ENCODE measurements around the gene IQCH. TPM values are rescaled to one million over a fixed set of nuclear protein-coding genes. Genes with fewer than 3 reads are reported as not detected.

Gene IQCH
- total and polyA plus RNA-seq, 7 donors: 0.36 to 3.8 (median 1.4) TPM

- Histone ChIP-seq H3K4me3 (no peak overlapping the region), H3K4me1 (no peaks in the 10 kb centered on the region), H3K27ac (no peak overlapping the region), H3K36me3 (no peaks in the 10 kb centered on the region), H3K27me3 (no peaks in the 10 kb centered on the region), H3K9me3 (no peaks in the 10 kb centered on the region)
- intact Hi-C loops (cut with DNase I): no loop called here
- TF ChIP-seq CTCF (IDR thresholded peaks at IDR 0.05) (no peak), EP300 (IDR thresholded peaks at IDR 0.05) (no peak), POLR2A (IDR thresholded peaks at IDR 0.05) (no peak), POLR2AphosphoS5 (IDR thresholded peaks at IDR 0.05) (no peak)
- WGBS, 2 donors: 90 to 91% methylated on average over 2 of the region's 2 CpGs
- DNase-seq: no peak
These were observed 146.3 kb downstream of the IQCH start for GRCh38 chr15:67400890-67401289.

- Histone ChIP-seq H3K27ac (no peak overlapping the region), H3K4me3 (no peak overlapping the region), H3K36me3 (no peaks in the 10 kb centered on the region), H3K9me3 (no peaks in the 10 kb centered on the region), H3K4me1 (no peaks in the 10 kb centered on the region), H3K27me3 (no peaks in the 10 kb centered on the region)
- intact Hi-C loops (cut with DNase I): no loop called here
- no peak for DNase-seq
- TF ChIP-seq EP300 (IDR thresholded peaks at IDR 0.05) (no peak), CTCF (IDR thresholded peaks at IDR 0.05) (no peak), POLR2A (IDR thresholded peaks at IDR 0.05) (no peak), POLR2AphosphoS5 (IDR thresholded peaks at IDR 0.05) (no peak)
- 93 to 95% methylated on average over 5 of the region's 5 CpGs for WGBS, 2 donors
These were observed 146.8 kb downstream of the IQCH start for GRCh38 chr15:67401336-67401735.

GRCh38 chr15:67403428-67404154, 149.0 kb downstream of the IQCH start:
- Histone ChIP-seq H3K27ac (no peak overlapping the region), H3K4me3 (no peak overlapping the region), H3K27me3 (no peaks in the 10 kb centered on the region), H3K4me1 (no peaks in the 10 kb centered on the region), H3K9me3 (no peaks in the 10 kb centered on the region), H3K36me3 (no peaks in the 10 kb centered on the region)
- no peak for TF ChIP-seq POLR2AphosphoS5 (IDR thresholded peaks at IDR 0.05)
- TF ChIP-seq CTCF (IDR thresholded peaks at IDR 0.05): no peak
- no peak for TF ChIP-seq EP300 (IDR thresholded peaks at IDR 0.05)
- TF ChIP-seq POLR2A (IDR thresholded peaks at IDR 0.05): no peak
- 65 to 71% methylated on average over 4 of the region's 4 CpGs for WGBS, 2 donors
- DNase-seq: no peak
- intact Hi-C loops (cut with DNase I): no loop called here

GRCh38 chr15:67405208-67406191, 150.9 kb downstream of the IQCH start:
- H3K4me1 ChIP-seq: no peaks in the 10 kb centered on the region
- no peaks in the 10 kb centered on the region for H3K36me3 ChIP-seq
- no peak for DNase-seq
- no peak overlapping the region for H3K4me3 ChIP-seq
- intact Hi-C loops (cut with DNase I): no loop called here
- H3K27me3 ChIP-seq: no peaks in the 10 kb centered on the region
- H3K9me3 ChIP-seq: no peaks in the 10 kb centered on the region
- no peak overlapping the region for H3K27ac ChIP-seq
- no peak for TF ChIP-seq POLR2AphosphoS5 (IDR thresholded peaks at IDR 0.05)
- TF ChIP-seq POLR2A (IDR thresholded peaks at IDR 0.05): no peak
- no peak for TF ChIP-seq CTCF (IDR thresholded peaks at IDR 0.05)
- no peak for TF ChIP-seq EP300 (IDR thresholded peaks at IDR 0.05)
- 89 to 90% methylated on average over 4 of the region's 4 CpGs for WGBS, 2 donors

Data from sigmoid colon (tissue), 7 donors.